ENCODE measurements around the gene GPRC5B.

Gene GPRC5B

GRCh38 chr16:19842426-19843157 is 42.1 kb downstream of the GPRC5B start:
- DNase-seq, result no peak

GRCh38 chr16:19841184-19841583 is 43.5 kb downstream of the GPRC5B start:
- DNase-seq, result no peak

- no peak for DNase-seq
Measured at GRCh38 chr16:19840524-19841110, 44.0 kb downstream of the GPRC5B start.

- no peak for DNase-seq
Measured at GRCh38 chr16:19837984-19838707, 46.5 kb downstream of the GPRC5B start.

- no peak for DNase-seq
Measured at GRCh38 chr16:19837331-19837980, 47.2 kb downstream of the GPRC5B start.

- DNase-seq, result no peak
Measured at GRCh38 chr16:19835968-19836421, 48.7 kb downstream of the GPRC5B start.

- no peak for DNase-seq
Measured at GRCh38 chr16:19835196-19835595, 49.5 kb downstream of the GPRC5B start.

GRCh38 chr16:19833581-19833980 is 51.1 kb downstream of the GPRC5B start:
- DNase-seq, result no peak

GRCh38 chr16:19833176-19833575 is 51.5 kb downstream of the GPRC5B start:
- DNase-seq, result no peak

- DNase-seq, result no peak
Measured at GRCh38 chr16:19831678-19832077, 53.0 kb downstream of the GPRC5B start.

- no peak for DNase-seq
Measured at GRCh38 chr16:19830902-19831560, 53.6 kb downstream of the GPRC5B start.

- DNase-seq, result no peak
Measured at GRCh38 chr16:19829844-19830692, 54.6 kb downstream of the GPRC5B start.

- no peak for DNase-seq
Measured at GRCh38 chr16:19824216-19824615, 60.4 kb downstream of the GPRC5B start.

GRCh38 chr16:19823322-19823721 is 61.3 kb downstream of the GPRC5B start:
- DNase-seq, result no peak

- no peak for DNase-seq
Measured at GRCh38 chr16:19822533-19822932, 62.1 kb downstream of the GPRC5B start.

GRCh38 chr16:19817875-19818274 is 66.8 kb downstream of the GPRC5B start:
- DNase-seq, result no peak

- DNase-seq, result no peak
Measured at GRCh38 chr16:19817122-19817521, 67.5 kb downstream of the GPRC5B start.

GRCh38 chr16:19815418-19815817 is 69.2 kb downstream of the GPRC5B start:
- DNase-seq, result no peak

GRCh38 chr16:19812986-19813385 is 71.7 kb downstream of the GPRC5B start:
- DNase-seq, result no peak

- peak; percentile 28 for DNase-seq
Measured at GRCh38 chr16:19810817-19811731, 73.6 kb downstream of the GPRC5B start.

- DNase-seq, result no peak
Measured at GRCh38 chr16:19809693-19810092, 75.0 kb downstream of the GPRC5B start.

Measured in T1000 (cell line).